NK-92 (cell line): ENCODE measurements around the gene SOX30.

Experiments
- DNase-seq: peaks from one replicate; lab custom pipeline; 2025; ENCODE audit not compliant: unreplicated experiment; lab: John Stamatoyannopoulos, UW

The SOX30 gene

GRCh38 chr5:157665467-157666070 is 13.3 kb upstream of the SOX30 start:
- DNase-seq: no peak

DNA sequence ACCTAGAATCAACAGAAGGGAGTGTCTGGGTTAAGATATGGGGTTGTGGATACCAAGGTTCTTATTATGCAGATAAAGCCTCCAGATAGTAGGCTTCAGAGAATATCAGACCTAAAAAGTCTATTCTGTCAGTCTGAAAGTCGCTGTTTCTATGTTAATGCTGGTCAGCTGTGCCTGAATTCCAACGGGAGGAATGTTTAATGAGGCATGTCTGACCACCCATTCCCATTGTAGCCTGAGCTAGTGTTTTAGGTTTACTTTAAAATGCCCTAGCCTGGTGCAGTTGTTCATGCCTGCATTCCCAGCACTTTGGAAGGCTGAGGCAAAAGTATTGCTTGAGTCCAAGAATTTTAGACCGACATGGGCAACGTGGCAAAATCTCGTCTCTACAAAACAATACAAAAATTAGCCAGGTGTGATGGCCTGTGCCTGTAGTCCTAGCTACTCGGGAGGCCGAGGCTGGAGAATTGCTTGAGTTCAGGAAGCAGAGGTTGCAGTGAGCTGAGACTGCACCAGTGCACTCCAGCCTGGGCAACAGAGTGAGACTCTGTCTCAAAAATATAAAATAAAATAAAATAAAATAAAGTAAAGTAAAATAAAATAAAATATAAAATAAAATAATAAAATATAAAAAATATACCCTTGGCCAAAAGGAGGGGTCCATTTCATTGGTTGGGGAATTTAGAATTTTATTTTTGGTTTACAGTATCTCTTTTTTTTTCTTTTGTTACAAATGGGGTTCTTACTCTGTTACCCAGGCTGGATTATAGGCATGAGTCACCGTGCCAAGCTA is 7.8 kb upstream of the SOX30 start:
- DNase-seq: no peak

- DNase-seq: no peak
Observed at GRCh38 chr5:157658893-157659292, 6.7 kb upstream of the SOX30 start.

DNA sequence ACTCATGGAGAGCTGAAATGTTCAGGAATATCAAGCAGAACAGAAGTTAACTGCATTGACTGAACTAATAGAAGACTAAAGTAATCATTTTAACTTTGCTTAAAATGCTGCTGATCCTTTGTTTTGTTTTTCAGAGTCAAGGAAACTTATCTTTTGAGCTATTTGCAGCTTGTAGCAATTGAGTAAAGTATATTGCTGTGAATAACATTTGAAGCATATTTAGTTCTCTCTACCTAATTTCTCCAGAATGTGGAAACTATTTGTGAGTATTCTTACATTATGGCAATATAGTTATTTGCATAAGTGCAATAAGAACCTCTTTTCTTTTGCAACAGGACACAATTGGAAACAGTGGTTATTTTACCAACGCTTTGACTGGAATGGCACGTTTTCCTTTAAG is 5.3 kb upstream of the SOX30 start:
- DNase-seq: no peak

DNA sequence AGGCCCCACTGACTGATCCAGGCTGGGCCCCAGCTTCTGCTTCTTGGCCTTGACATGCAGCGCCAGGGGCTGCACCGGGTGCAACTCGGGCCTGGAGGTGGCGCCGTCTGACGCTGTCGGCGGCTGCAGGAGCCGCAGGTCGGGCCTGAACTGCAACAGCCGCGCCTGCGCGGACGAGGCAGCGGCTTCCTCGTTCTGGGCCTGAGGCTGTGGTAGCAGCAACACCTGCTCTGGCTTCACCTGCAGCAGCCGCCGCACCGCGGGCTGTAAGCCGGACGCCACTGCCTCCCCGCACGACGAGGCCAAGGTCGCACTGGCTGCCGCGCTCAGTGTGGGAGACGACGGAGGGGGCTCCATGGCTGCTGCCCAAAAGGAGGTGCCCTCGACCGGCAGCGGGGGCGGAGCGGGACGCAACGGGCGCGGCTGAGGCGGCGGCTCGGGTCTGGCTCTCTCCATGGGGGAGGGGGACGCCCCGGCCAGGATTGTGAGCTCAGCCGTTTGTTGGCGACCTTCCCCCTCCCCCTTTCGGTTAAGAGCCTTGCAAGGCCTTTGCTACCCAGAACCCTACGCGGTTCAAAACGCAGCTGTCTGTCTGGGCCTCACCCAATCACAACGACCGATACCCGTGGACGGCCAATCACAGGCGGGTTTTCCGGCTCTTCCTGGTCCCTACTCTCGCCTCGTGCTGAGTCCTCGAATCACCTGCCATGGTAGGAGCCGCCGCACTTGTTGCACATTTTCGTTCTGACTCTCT is 438 bp downstream of the SOX30 start:
- DNase-seq: no peak

DNA sequence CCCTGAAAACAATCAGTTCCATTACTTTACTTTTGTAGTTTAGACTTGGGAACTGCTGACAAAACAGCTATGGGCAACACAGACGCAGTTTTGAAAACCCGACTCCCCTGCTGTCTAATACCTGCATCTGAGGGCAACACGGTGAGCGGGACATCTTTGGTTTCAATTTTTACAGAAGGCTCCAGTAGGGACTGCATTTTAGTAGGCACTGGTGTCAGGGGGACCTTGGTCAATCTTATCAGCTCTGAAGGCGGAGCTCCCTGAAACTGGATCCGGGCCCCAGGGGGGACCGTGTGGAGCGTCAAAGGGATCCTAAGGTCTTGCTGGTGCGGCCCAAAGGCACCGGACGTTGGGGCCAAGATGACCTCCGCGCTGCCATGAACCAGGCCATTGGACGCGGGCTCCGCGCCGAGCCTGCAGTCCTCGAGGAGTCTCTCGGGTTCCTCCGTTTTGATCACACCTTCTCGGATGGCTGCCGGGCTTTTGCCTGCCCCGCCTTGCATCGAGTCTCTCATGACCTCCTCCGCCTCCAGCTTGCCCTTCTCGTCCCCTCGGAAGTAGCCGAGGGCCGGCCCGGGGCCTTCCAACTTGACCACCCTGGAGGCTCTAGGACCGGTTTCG is 1.1 kb downstream of the SOX30 start:
- DNase-seq: no peak

DNA sequence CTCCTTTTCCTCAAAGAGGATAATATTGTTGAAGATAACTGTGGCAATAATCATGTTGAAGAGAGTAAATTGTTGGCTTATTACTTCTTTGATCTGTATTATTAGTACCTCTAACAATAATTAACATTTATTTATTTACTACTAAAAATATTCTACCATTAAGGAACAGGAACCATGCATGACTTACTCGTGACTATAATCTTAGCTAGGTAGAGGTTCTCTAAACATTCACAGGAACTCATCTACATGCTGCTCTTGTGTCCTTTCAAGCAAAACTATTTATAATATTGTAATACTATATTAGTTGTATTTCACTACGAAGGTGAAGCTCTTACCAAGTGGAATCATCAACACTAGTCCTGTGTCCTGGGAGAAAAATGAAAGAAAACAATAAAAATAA is 3.1 kb downstream of the SOX30 start:
- no peak for DNase-seq

DNA sequence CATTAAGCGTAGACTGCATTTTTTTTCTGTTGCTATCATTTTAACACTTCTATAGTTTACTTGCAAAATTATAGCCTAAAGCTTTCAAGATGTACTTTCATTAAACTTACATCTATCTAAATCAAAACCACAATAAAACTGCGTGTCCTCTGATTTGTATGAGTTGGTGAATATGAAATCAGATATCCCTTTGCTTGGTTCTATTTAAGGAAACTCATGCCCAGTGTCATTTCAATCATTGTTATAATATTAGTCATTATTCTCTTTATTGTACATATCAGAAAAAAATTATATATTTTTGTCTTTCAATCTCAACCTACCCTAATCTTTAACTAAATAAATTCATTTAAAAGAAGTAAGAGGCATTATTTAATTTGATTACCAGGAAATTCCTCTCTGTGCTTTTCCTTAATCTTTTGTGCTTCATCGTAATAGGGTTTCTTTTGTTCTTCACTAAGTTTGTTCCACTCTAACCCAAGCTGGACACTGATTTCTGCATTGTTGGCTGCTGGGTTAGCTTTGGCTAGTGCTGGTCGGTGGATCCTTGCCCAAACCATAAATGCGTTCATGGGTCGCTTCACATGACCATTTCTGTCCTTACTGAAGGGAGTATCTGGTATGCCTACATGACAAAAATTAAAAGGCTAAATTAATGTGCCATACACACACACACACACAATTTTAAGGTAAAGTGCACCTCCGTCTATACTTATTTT is 3.8 kb downstream of the SOX30 start:
- no peak for DNase-seq

DNA sequence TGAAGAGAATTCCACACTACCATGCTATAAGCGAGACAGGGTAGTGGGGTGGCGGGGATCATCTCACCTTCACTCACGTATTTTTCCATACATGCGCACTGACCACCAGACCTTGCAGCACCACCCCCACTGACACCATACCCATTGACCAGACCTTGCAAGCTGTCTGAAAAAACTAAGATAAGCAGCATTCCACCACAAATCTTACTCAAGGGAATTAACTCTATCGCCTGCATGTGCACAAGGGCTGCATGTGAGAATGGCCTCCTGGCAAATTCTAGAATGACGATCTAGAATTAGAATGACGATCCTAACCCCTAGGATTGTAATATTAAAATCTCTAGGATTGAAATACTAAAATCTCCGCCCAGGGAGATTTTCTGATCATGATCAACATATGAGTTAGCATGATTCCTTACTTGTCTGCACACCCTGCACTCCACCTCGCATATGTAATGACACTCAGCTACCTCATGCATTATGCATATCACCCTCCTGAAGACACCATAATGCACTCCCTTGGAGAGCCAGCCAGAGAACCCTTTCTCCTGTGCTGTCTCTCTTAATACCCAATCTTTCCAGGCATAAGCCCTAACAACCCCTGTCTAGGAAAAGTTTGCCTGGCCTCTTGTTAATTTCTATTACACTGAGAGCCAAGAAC is 11.7 kb downstream of the SOX30 start:
- DNase-seq: no peak

DNA sequence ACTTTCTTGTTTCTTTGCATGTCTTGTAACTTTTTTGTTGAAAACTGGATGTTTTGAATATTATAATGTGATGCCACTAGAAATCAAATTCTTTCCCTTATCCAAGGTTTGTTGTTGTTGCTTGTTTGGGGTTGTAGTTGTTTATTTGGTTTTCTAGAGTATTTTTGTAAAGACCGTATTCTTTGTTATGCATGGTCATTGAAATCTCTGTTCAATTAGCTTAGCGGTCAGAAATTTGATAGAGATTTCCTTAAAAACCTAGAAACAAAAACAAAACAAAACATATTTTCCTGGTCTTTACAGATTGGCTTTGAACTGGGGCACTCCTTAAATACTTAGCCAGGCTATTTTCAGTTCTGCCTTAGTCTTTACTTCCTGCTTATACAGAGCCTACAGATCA is 21.9 kb downstream of the SOX30 start:
- DNase-seq: no peak

DNA sequence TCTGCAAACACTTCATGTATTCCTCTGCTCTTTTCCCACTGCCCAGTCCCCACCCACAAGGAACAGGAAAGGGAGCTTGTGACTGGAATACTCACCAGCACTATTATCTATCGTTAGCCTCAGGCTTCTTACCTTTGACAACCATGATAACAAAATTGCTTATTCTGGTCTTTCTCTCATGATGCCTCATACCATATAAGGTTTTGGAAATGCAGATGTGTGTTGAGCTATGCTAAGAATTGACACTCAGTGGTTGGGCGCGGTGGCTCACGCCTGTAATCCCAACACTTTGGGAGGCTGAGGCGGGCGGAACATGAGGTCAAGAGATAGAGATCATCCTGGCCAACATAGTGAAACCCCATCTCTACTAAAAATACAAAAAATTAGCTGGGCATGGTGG is 25.4 kb downstream of the SOX30 start:
- no peak for DNase-seq

GRCh38 chr5:157624144-157624543 is 28.1 kb downstream of the SOX30 start:
- DNase-seq: no peak

GRCh38 chr5:157620776-157621175 is 31.5 kb downstream of the SOX30 start:
- no peak for DNase-seq

GRCh38 chr5:157618191-157618765 is 34.0 kb downstream of the SOX30 start:
- no peak for DNase-seq

GRCh38 chr5:157616785-157617184 is 35.5 kb downstream of the SOX30 start:
- no peak for DNase-seq

- DNase-seq: no peak
Observed at GRCh38 chr5:157613385-157614245, 38.6 kb downstream of the SOX30 start.

- no peak for DNase-seq
Observed at GRCh38 chr5:157612581-157612980, 39.7 kb downstream of the SOX30 start.

DNA sequence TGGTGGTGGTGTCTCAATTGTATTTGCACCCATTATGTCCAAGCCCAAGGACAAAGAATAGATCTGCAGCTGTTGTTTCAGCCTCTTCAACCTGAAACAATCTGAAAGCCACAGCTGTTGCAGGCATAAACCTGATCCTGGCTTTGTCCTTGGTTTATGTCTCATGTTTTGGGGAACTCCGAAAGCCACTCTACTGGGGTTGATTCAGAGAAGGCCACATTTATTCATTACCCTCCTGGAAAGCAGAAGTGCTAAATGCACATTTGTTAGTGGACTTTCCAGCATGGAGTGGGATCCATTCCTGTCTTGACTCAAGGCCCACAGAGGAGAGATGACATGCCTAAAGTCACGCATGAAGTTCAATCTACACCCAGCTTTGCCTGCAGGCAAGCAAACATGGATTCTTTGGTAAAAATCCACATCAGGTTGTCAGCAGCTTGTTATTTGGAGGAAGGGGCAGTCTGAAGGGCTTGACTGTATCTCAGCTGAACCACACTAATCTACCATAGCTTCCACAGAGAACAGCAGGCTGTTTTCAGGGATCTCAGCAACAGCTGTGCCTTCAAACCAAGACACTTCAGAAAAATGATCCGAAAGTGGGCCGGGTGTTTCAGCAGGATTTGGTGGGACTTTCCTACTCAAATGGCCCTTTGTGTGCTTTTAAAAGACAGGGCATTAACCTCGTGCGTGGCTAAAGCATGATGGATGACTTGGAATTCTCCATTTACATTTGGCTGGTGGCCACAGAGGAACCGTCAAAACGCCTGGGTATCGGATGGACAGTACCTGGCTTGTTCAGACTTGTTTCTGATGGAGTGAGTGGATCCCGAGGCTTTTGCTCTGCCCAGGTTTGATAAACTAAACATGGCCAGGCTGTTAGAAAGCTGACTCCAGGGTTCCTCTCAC is 40.4 kb downstream of the SOX30 start:
- no peak for DNase-seq
